Prostate gland (tissue), 2 donors: Measurements from ENCODE around the gene RC3H2. TPM values are rescaled to one million over a fixed set of nuclear protein-coding genes. Genes with fewer than 3 reads are reported as not detected.

Experiments
- DNase-seq: peaks from one replicate; pipeline ENCODE4 v3.0.0-alpha.2; 2019; ENCODE audit warnings: low spot score
- H3K27ac ChIP-seq, 2 donors: fragments of 200-600 bp; sonication (generic); 2 replicates each; pipeline ENCODE4 v1.5.1; 2017 to 2019
- H3K27me3 ChIP-seq: fragments of 200-600 bp; sonication (generic); replicated peaks from 2 replicates; pipeline ENCODE4 v1.5.1; 2019; ENCODE audit not compliant: insufficient read depth
- H3K36me3 ChIP-seq, 2 donors: fragments of 200-600 bp; sonication (generic); 1 replicate in 1 of 2; 2 replicates in 1 of 2; pipeline versions ENCODE4 v1.5.1 to v1.8.1; 2017 to 2019
- H3K4me1 ChIP-seq: fragments of 200-600 bp; sonication (generic); replicated peaks from 2 replicates; pipeline ENCODE4 v1.5.1; 2019
- H3K4me3 ChIP-seq, 2 donors: fragments of 200-600 bp; sonication (generic); 2 replicates each; pipeline ENCODE4 v1.5.1; 2017 to 2019
- H3K9me3 ChIP-seq: fragments of 200-600 bp; sonication (generic); 2 replicates; pipeline ENCODE4 v1.5.1; 2017
- CTCF ChIP-seq, 4 experiments: fragments of 200-600 bp in 2 of 4; fragments of 450-650 bp in 2 of 4; sonication (generic) in 2 of 4; IDR thresholded peaks; 1 replicate in 3 of 4; 2 replicates in 1 of 4; pipeline ENCODE4 v1.5.1; 2016 to 2019; ENCODE audit warnings: antibody characterized with exemption in 4 of 4, mild to moderate bottlenecking in 2 of 4, moderate library complexity in 2 of 4
- POLR2A ChIP-seq: fragments of 450-650 bp; IDR thresholded peaks from one replicate; pipeline ENCODE4 v1.6.1; 2016; ENCODE audit warnings: antibody characterized with exemption, mild to moderate bottlenecking
- POLR2AphosphoS5 ChIP-seq: sonication (generic); formaldehyde crosslinking; IDR thresholded peaks from one replicate; pipeline ENCODE4 v1.6.1; 2017; ENCODE audit warnings: antibody characterized with exemption
- WGBS: methylation state at CpG from one replicate; pipeline ENCODE4 v1.1.5; 2018; 5-methylcytosine and 5-hydroxymethylcytosine counted together
- intact Hi-C: fragments of 100-400 bp; cut with DNase I; formaldehyde crosslinking; loops from one replicate; pipeline ENCODE4 v1.14.2; 2022
- total RNA-seq, 2 donors: library from RNA; depleted of rRNA; stranded (reverse); fragments of >200 nt; gene quantifications; one replicate each; pipeline ENCODE4 v1.1.0, GENCODE V29; 2016

RC3H2 gene
- total RNA-seq, 2 donors from 2014 or later: 25.8 to 47.9 TPM

GRCh38 chr9:122819791-122820489 lies 85.2 kb downstream of the RC3H2 start:
- Histone ChIP-seq H3K27ac (peak overlapping the region; percentile 17 to 36), H3K9me3 (no peaks in the 10 kb centered on the region), H3K27me3 (no peaks in the 10 kb centered on the region), H3K4me1 (no peaks in the 10 kb centered on the region), H3K36me3 (no peaks in the 10 kb centered on the region), H3K4me3 (no peak overlapping the region)
- TF ChIP-seq POLR2AphosphoS5 (peak; percentile 17), CTCF (IDR thresholded peaks at IDR 0.05) (no peak)
- 30% methylated on average over 9 of the region's 9 CpGs for WGBS
- intact Hi-C loops: loop anchor here (10.0 kb wide), 1 partner anchor 725 kb away; the partner anchor contains the start of gene TTLL11
- no peak for DNase-seq

GRCh38 chr9:122819326-122819725 lies 85.8 kb downstream of the RC3H2 start:
- H3K9me3 ChIP-seq: no peaks in the 10 kb centered on the region
- peak overlapping the region; percentile 17 to 36 for H3K27ac ChIP-seq
- intact Hi-C loops: loop anchor here (10.0 kb wide), 1 partner anchor 725 kb away; the partner anchor contains the start of gene TTLL11
- no peaks in the 10 kb centered on the region for H3K27me3 ChIP-seq
- TF ChIP-seq CTCF (IDR thresholded peaks at IDR 0.05) (no peak), POLR2A (no peak), POLR2AphosphoS5 (no peak)
- no peaks in the 10 kb centered on the region for H3K36me3 ChIP-seq
- WGBS: 30% methylated on average over 3 of the region's 3 CpGs
- no peaks in the 10 kb centered on the region for H3K4me1 ChIP-seq
- H3K4me3 ChIP-seq: no peak overlapping the region
- DNase-seq: no peak

- TF ChIP-seq CTCF (IDR thresholded peaks at IDR 0.05): no peak
- TF ChIP-seq POLR2A: no peak
- TF ChIP-seq POLR2AphosphoS5: no peak
- H3K4me1 ChIP-seq: no peaks in the 10 kb centered on the region
- intact Hi-C loops: loop anchor here (10.0 kb wide), 1 partner anchor 722 kb away; the partner anchor contains the start of gene TTLL11
- no peaks in the 10 kb centered on the region for H3K36me3 ChIP-seq
- H3K27ac ChIP-seq: no peak overlapping the region
- H3K9me3 ChIP-seq: no peaks in the 10 kb centered on the region
- no peak overlapping the region for H3K4me3 ChIP-seq
- no peak for DNase-seq
- WGBS: 66% methylated on average over 17 of the region's 17 CpGs
- H3K27me3 ChIP-seq: no peaks in the 10 kb centered on the region
Measured at GRCh38 chr9:122816163-122816867, 88.8 kb downstream of the RC3H2 start.

- TF ChIP-seq CTCF (IDR thresholded peaks at IDR 0.05) (no peak), POLR2A (no peak), POLR2AphosphoS5 (no peak)
- H3K9me3 ChIP-seq: no peaks in the 10 kb centered on the region
- no peak for DNase-seq
- no peak overlapping the region for H3K27ac ChIP-seq
- H3K4me1 ChIP-seq: no peaks in the 10 kb centered on the region
- no peaks in the 10 kb centered on the region for H3K27me3 ChIP-seq
- no peak overlapping the region for H3K4me3 ChIP-seq
- no peaks in the 10 kb centered on the region for H3K36me3 ChIP-seq
- intact Hi-C loops: loop anchor here (10.0 kb wide), 1 partner anchor 721 kb away; the partner anchor contains the start of gene TTLL11
Measured at GRCh38 chr9:122815544-122815943, 89.6 kb downstream of the RC3H2 start.
